NB4 (cell line): ENCODE results near the gene DNM1.

Source experiments
- DNase-seq: peaks from one replicate; pipeline ENCODE4 v3.0.0; 2010; ENCODE audit warnings: low read depth
- H3K4me3 ChIP-seq: one replicate; pipeline ENCODE4 v1.5.1; 2011; ENCODE audit warnings: mild to moderate bottlenecking, low read depth, low read length, moderate library complexity
- CTCF ChIP-seq: IDR thresholded peaks from one replicate; pipeline ENCODE4 v1.5.1; 2012; ENCODE audit warnings: low read depth, low read length
- MAX ChIP-seq: IDR thresholded peaks from 2 replicates; pipeline ENCODE4 v1.6.1; 2011; ENCODE audit warnings: low read depth, low read length
- MYC ChIP-seq: IDR thresholded peaks from 2 replicates; pipeline ENCODE4 v1.6.1; 2011; ENCODE audit warnings: low read depth, low read length
- POLR2A ChIP-seq: IDR thresholded peaks from 2 replicates; pipeline ENCODE4 v1.6.1; 2011; ENCODE audit warnings: mild to moderate bottlenecking; ENCODE audit not compliant: insufficient read length; ENCODE audit errors: extremely low read depth

The DNM1 gene

GRCh38 chr9:128250839-128251731 lies 47.9 kb downstream of the DNM1 start:
- DNase-seq: no peak
- TF ChIP-seq POLR2A (no peak), CTCF (no peak), MYC (no peak), MAX (no peak)
- H3K4me3 ChIP-seq: no peak overlapping the region

- no peak for TF ChIP-seq MAX
- TF ChIP-seq CTCF: no peak
- no peak for TF ChIP-seq POLR2A
- no peak for TF ChIP-seq MYC
- no peak for DNase-seq
- no peak overlapping the region for H3K4me3 ChIP-seq
These were observed 48.5 kb downstream of the DNM1 start for GRCh38 chr9:128251732-128252100.

- DNase-seq: no peak
- TF ChIP-seq CTCF (no peak), MYC (no peak), POLR2A (no peak), MAX (no peak)
- no peak overlapping the region for H3K4me3 ChIP-seq
These were observed 49.3 kb downstream of the DNM1 start for GRCh38 chr9:128252317-128253139.

GRCh38 chr9:128253140-128253990 lies 50.2 kb downstream of the DNM1 start:
- TF ChIP-seq POLR2A (no peak), MAX (no peak), CTCF (no peak), MYC (no peak)
- no peak overlapping the region for H3K4me3 ChIP-seq
- no peak for DNase-seq

- DNase-seq: no peak
- TF ChIP-seq CTCF (no peak), MAX (no peak), MYC (no peak), POLR2A (no peak)
- no peak overlapping the region for H3K4me3 ChIP-seq
These were observed 50.8 kb downstream of the DNM1 start for GRCh38 chr9:128253991-128254346.
